Stimulated activated CD4-positive, alpha-beta T cell treated with anti-CD3 and anti-CD28 coated beads, Interleukin-4, amount 100 ng/mL, for 24 hours (primary cell): ENCODE measurements around the gene TRANK1.
A peak's percentile ranks its signal among the peaks of the same experiment; 100 is the strongest.
"Not testable (repeated sequence)": the region's sequence is repeated elsewhere in the genome, so short reads cannot be mapped to it uniquely, and the experiment has no call there.

Source experiments
- DNase-seq: peaks from one replicate; pipeline ENCODE4 v3.0.0-alpha.2; 2020

Gene TRANK1

GRCh38 chr3:36944641-36945270, at the start of gene TRANK1:
TRANK1 (minus strand) TSS chr3:36945054; CDS start chr3:36944809, 245 bp downstream.
- DNase-seq, result peak; percentile 88

GRCh38 chr3:36993326-36994283, 48.8 kb upstream of the TRANK1 start, which contains the start of gene MLH1:
MLH1 (plus strand) TSS chr3:36993518; CDS start chr3:36993548, 30 bp downstream.
- peak; percentile 99 for DNase-seq

DNA sequence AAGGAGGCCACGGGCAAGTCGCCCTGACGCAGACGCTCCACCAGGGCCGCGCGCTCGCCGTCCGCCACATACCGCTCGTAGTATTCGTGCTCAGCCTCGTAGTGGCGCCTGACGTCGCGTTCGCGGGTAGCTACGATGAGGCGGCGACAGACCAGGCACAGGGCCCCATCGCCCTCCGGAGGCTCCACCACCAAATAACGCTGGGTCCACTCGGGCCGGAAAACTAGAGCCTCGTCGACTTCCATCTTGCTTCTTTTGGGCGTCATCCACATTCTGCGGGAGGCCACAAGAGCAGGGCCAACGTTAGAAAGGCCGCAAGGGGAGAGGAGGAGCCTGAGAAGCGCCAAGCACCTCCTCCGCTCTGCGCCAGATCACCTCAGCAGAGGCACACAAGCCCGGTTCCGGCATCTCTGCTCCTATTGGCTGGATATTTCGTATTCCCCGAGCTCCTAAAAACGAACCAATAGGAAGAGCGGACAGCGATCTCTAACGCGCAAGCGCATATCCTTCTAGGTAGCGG, 48.0 kb upstream of the TRANK1 start, which contains the start of gene EPM2AIP1:
EPM2AIP1 (minus strand) TSS at position 326 of the 520 bp plus-strand sequence; CDS start at position 272, 54 bp downstream.
- no peak for DNase-seq

- peak; percentile 23 for DNase-seq
These were observed 47.3 kb upstream of the TRANK1 start for GRCh38 chr3:36991923-36992805.

DNA sequence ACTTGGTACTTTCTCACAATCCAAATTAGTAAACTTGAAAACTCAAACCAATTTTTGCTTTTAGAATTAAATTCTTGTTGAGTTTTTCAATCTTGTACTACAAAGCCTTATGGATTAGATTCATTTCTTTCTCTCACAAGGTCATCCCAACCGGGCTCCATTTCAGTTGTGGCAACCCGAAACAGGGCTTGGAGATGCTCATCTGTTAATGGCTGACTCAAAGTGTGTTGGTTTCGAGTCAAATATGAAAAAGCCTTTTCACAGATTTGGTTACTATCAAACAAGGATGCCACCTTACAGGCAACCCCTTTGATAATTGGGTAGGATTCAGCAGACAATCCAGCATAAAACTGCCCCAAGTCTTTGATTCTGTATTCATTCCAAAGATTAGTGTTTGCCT, 46.3 kb upstream of the TRANK1 start:
- peak; percentile 33 for DNase-seq

GRCh38 chr3:36989568-36989967, 44.7 kb upstream of the TRANK1 start:
- no peak for DNase-seq

DNA sequence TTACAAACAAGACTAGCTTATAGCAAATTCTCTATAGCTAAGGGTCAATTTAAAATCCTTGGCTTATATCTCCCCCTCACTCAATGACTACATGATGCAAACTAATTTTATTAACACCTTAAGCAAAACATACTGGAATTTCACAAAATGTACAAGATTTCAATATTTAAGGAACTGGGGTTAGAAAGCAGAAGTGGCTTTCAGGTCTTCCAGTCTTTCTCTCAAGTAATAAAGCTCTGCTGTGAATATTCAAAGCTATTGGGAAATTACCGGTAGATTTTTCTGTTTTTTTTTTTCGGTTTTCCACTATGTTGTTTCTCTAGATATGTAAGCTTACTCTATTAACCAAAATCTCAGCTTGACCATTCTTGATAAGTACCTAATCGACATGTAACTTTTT, 44.2 kb upstream of the TRANK1 start:
- no peak for DNase-seq

GRCh38 chr3:36988356-36988755, 43.5 kb upstream of the TRANK1 start:
- no peak for DNase-seq

DNA sequence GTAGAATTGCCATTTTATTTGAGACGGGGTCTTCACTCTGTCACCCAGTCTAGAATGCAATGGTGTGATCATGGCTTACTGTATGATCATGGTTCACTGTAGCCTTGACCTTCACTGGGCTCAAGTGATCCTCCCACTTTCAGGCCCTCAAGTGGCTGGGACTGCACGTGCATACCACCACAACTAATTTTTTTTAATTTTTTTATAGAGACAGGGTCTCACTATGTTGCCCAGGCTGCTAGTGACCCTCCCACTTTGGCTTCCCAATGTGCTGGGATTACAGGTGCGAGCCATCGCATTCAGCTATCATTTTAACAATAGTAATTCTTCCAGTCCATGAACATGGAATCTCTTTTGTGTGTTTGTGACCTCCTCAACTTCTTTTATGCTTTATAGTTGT, 36.2 kb upstream of the TRANK1 start:
- DNase-seq, result no peak

- DNase-seq, result no peak
These were observed 28.3 kb upstream of the TRANK1 start for GRCh38 chr3:36973139-36973538.

DNA sequence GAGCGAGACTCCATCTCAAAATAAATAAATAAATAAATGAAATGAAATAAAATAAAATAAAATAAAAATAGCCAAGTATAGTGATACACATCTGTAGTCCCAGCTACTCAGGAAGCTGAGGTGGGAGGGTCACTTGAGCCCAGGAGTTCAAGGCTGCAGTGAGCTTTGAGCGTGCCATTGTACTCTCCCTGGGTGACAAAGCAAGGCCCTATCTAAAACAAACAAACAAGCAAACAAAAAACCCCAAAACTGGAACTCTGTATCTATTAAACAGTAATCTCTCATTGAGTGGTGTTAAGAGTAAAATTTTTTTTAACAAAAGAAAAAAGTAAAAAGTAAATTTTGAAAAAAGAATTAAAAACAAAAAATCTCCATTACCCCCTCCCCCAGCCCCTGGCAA, 27.3 kb upstream of the TRANK1 start:
- DNase-seq, result no peak

GRCh38 chr3:36969540-36970432, 24.9 kb upstream of the TRANK1 start:
- DNase-seq, result peak; percentile 48

DNA sequence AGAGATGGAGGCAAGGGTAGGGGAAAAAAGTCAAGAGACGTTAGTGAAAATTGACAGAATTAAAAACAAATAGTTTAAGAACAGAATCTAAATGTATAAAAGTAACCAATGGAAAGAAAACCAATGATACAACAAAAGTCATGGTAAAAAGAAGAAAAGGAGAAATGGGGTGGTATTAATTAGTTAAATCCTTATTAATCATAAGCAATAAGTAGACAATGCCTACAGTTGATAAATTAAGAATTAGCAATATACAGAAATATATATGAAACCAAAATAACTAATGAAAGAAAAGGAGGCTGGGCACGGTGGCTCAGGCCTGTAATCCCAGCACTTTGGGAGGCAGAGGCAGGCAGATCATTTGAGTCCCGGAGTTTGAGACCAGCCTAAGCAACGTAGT, 24.2 kb upstream of the TRANK1 start:
- DNase-seq, result no peak

DNA sequence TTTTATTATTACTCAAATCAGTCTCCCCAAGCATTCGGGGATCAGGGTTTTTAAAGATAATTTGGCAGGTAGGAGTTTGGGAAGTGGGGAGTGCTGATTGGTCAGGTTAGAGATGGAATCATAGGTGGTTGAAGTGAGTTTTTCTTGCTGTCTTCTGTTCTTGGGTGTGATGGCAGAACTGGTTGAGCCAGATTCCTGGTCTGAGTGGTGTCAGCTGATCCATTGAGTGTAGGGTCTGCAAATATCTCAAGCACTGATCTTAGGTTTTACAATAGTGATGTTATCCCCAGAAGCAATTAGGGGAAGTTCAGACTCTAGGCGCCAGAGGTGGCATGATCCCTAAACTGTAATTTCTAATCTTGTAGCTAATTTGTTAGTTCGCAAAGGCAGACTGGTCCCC, 20.6 kb upstream of the TRANK1 start:
- no peak for DNase-seq

DNA sequence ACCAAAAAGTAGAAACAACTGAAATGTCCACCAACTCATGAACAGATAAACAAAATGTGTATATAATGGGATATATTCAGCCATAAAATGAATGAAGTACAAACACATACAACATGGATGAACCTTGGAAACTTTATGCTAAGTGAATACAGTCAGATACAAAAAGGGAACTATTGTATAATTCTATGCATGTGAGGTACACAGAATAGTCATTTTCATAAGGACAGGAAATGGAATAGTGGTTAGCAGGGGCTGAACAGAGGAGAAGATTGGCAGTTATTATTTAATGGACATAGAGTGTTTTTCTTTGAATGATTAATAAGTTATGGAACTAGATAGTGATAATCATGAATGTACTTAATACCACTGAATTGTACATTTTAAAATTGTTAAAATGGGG, 20.0 kb upstream of the TRANK1 start:
- DNase-seq, result no peak

DNA sequence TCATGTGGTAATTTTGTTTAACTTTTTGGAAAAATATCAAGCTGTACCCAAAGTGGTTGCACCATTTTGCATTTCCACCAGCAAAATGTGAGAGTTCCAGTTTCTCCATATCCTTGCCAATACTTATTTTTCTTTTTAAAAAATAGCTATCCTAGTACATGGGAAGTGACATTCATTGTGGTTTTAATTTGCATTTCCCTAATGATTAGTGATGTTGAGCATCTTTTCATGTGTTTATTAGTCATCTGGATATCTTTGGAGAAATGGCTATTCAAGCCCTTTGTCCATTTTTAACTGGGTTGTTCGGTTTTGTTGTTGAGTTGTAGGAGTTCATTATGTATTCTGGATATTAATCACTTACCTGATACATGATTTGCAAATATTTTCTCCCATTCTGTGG, 19.5 kb upstream of the TRANK1 start:
- no peak for DNase-seq

DNA sequence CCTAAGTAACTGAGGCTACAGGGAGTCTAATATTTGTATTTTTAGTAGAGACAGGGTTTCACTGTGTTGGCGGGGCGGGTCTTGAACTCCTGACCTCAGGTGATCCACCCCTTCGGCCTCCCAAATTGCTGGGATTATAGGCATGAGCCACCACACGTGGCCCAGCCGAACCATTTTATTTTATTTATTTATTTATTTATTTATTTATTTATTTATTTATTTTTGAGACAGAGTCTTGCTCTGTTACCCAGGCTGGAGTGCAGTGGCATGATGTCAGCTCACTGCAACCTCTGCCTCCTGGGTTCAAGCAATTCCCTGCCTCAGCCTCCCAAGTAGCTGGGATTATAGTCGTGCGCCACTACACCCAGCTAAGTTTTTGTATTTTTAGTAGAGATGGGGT, 18.2 kb upstream of the TRANK1 start:
- not testable (repeated sequence) for DNase-seq

DNA sequence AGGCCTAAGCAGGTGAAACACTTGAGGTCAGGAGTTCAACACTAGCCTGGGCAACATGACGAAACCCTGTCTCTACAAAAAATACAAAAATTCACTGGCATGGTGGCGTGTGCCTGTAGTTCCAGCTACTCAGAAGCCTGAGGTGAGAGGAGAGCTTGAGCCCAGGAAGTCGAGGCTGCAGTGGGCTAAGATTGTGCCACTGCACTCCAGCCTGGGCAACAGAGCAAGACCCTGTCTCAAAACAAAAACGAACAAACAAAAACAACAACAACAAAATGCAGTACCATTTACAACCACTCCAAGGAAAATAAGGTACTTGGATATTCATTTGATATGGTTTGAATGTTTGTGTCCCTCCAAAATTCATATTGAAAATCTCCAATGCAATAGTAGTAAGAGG, 15.6 kb upstream of the TRANK1 start:
- DNase-seq, result no peak

- DNase-seq, result no peak
These were observed 15.0 kb upstream of the TRANK1 start for GRCh38 chr3:36959821-36960220.

DNA sequence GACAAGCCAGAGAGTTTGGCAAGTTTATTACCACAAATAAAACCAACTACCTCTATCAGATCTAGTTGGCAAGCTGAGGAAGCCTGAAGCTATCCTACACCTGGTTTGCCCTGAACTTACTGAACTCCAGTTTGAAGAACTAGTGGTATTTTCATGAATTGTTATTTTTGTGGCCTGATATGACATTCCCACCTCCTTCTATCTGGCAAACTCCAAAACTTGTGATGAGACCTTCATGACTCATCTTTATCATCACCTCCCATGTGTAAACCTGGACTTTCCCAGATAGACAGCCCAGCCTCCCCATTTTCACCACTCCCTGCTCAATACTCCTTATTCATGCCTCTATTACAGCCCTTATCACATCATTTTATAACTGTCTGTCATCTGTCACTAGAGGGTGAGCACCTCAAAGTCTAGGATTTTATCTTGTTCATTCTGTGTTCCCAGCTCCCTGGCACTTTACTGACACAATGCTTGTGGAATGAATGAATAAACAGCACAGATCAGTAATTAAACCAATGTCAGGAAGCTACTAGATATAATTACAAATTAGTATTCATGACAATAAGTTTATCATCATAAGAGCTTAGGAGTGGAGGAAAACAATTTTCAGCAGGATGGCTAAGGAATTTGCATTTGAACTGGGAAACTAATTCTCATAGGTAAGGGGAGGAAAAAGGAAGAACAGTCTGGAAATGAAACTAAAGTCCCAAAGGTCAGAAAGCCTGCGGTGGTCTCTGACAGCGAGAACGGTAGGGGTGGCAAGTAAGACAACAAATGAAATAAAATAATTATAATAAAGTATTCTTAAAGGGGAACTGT, 13.2 kb upstream of the TRANK1 start:
- DNase-seq, result peak; percentile 27

DNA sequence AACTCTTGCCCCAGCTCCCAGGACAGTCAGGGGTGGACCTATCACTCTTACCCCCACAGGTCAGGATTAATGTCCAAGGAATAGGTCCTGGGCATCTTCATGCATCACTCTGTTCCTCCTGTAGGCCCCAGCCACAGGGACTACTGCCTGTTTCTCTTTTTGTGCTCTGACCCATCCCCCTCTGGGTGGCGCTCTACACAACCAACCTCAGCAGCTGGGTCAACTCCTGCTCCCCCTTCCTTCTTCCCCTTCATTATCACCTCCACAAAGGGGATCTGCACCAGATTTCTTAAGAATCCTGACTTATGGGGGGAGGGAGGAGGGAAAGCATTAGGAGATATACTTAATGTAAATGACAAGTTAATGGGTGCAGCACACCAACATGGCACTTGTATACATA, 12.2 kb upstream of the TRANK1 start:
- DNase-seq, result no peak
